ENCODE measurements around the gene ANAPC2. TPM values are rescaled to one million over a fixed set of nuclear protein-coding genes. Genes with fewer than 3 reads are reported as not detected.

ANAPC2 gene
- total RNA-seq, 4 donors from 2014 or later = 37.7 to 118 (median 78.7) TPM

DNA sequence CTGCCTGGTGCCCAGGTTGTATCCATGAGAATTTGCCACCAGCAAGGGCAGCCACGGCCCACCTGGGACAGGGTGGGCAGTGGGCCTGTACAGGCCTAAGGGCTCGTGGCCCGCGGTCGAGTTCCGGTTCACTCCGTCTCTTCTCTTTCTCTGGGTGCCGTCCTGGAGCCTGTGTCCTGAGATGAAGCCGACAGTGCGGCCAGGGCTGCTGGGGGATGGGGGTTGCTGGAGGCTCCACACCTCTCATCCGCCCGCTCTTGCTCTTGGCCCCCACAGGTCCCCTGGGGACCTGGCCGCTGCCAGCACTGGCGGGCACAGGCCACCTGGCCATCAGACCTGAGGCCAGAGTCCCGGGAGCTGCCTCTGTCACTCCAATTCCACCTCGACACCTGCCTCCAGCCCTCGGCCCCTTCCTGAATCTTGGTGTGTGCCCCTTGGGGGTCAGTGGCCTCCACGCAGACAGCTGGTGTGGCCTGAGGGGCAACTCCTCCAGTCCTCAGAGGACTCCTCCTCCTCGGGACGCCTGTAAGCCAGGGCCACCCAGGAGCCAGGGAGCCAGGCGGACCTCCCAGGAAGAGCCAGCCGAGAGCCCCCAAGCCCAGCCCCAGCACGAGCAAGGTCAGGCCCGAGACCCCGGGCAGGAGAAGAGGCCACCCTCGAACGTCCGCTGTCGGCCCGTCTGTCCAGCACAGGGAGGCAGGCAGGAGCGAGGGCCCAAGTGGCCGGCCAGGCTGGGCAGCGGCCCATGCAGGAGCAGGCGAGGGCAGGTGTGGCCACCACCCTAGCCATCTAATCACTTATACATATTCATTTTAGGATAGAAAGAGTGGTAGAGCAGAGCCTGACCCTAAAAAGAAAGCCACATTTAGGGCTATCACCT, 23.8 kb downstream of the ANAPC2 start:
- H3K27me3 ChIP-seq = peaks cover 0 to 82% of the 10 kb centered on the region in 2 donors
- H3K4me1 ChIP-seq = peaks cover 6 to 51% (median 24%) of the 10 kb centered on the region in 4 donors

DNA sequence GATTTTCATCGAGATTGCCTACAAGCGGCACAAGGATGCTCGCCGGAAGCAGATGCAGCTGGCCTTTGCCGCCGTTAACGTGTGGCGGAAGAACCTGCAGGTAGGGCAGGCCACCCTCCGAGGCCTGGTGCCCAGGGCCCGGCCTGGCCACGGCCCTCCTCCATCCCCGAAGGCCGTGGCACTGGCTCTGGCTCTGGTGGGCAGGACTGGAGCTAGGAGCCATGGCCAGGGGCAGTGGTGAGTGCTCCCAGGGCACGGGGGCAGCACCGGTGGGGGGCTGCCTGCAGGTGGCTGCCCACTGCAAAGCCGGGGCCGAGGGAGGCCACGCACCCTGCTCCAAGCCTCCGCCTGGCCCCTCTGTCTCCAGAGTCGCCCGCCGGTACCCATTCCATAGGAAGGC, 24.6 kb downstream of the ANAPC2 start:
- Histone ChIP-seq H3K4me3 (no peak overlapping the region), H3K4me1 (peaks cover 6 to 43% (median 18%) of the 10 kb centered on the region in 4 donors), H3K9me3 (peaks cover 0 to 3% (median 0%) of the 10 kb centered on the region in 4 donors), H3K27me3 (peaks cover 0 to 83% of the 10 kb centered on the region in 2 donors), H3K27ac (no peak overlapping the region), H3K36me3 (no peaks in the 10 kb centered on the region)
- no peak for TF ChIP-seq POLR2A (IDR thresholded peaks at IDR 0.05)
- TF ChIP-seq CTCF (IDR thresholded peaks at IDR 0.05) = no peak
- DNase-seq = no peak

More for the DNA sequence above, 23.8 kb downstream of the ANAPC2 start:
- Histone ChIP-seq H3K9me3 (peaks cover 0 to 3% (median 0%) of the 10 kb centered on the region in 4 donors), H3K27ac (no peak overlapping the region), H3K4me3 (no peak overlapping the region), H3K36me3 (no peaks in the 10 kb centered on the region)
- TF ChIP-seq CTCF (IDR thresholded peaks at IDR 0.05) (no peak), POLR2A (IDR thresholded peaks at IDR 0.05) (no peak)
- no peak for DNase-seq

DNA sequence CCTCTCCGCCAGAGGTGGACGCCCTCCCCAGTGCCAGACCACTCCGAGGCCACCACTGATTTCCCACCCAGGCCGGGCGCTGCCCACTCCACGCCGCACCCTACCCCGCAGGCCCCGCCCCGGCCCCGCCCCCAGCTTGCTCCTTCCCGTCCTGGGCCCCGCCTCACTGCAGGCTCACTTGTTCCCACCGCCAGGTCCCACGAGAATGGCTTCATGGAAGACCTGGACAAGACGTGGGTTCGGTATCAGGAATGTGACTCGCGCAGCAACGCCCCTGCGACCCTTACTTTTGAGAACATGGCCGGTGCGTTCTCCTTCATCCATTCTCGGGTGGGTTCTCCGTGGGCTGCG, 25.0 kb downstream of the ANAPC2 start:
- Histone ChIP-seq H3K27me3 (peaks cover 0 to 83% of the 10 kb centered on the region in 2 donors), H3K9me3 (no peaks in the 10 kb centered on the region), H3K27ac (no peak overlapping the region), H3K36me3 (no peaks in the 10 kb centered on the region), H3K4me3 (peak overlapping the region in 3 of 4 donors; percentile 15 to 28 (median 18)), H3K4me1 (peaks cover 6 to 39% (median 15%) of the 10 kb centered on the region in 4 donors)
- TF ChIP-seq CTCF (IDR thresholded peaks at IDR 0.05) (no peak), POLR2A (IDR thresholded peaks at IDR 0.05) (no peak)
- DNase-seq = no peak

DNA sequence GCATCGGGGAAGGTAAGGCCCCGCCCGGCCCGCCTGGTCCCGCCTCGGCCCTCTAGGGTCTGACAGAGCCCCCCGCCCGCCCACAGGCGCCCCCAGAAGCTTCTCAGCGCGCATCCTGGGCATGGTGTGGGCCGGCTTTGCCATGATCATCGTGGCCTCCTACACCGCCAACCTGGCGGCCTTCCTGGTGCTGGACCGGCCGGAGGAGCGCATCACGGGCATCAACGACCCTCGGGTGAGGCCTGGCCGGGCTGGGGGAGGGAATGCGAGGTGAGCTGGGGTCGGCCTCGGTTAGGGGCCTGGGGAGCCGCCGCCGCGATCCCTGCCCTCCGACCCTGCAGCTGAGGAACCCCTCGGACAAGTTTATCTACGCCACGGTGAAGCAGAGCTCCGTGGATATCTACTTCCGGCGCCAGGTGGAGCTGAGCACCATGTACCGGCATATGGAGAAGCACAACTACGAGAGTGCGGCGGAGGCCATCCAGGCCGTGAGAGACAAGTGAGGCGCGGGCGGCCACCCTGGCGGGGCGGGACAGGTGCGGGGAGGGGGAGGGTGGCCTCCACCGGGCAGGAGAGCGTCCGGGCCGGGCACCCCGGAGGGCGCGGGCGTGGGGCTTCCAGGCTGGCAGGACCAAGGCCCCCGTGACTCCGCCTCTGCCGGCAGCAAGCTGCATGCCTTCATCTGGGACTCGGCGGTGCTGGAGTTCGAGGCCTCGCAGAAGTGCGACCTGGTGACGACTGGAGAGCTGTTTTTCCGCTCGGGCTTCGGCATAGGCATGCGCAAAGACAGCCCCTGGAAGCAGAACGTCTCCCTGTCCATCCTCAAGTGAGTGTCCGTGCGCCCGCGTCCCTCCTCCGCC, 25.6 kb downstream of the ANAPC2 start:
- peaks cover 0 to 33% (median 9%) of the 10 kb centered on the region in 4 donors for H3K4me1 ChIP-seq
- peak in 2 of 3 donors; percentile 72 to 73 for DNase-seq
- H3K4me3 ChIP-seq = peak overlapping the region in 3 of 4 donors; percentile 15 to 28 (median 18)
- no peaks in the 10 kb centered on the region for H3K9me3 ChIP-seq
- peak overlapping the region in 1 of 4 donors; percentile 25 for H3K27ac ChIP-seq
- TF ChIP-seq CTCF (IDR thresholded peaks at IDR 0.05) (peak in 3 of 6 experiments; percentile 35 to 48 (median 36)), POLR2A (IDR thresholded peaks at IDR 0.05) (no peak)
- peaks cover 0 to 79% of the 10 kb centered on the region in 2 donors for H3K27me3 ChIP-seq
- H3K36me3 ChIP-seq = no peaks in the 10 kb centered on the region
